ENCODE data around the gene AKAP6. TPM values are rescaled to one million over a fixed set of nuclear protein-coding genes. Genes with fewer than 3 reads are reported as not detected.

The AKAP6 gene
- total and polyA plus RNA-seq, 2 experiments from 2014 or later: 0.38 to 0.42 TPM

DNA sequence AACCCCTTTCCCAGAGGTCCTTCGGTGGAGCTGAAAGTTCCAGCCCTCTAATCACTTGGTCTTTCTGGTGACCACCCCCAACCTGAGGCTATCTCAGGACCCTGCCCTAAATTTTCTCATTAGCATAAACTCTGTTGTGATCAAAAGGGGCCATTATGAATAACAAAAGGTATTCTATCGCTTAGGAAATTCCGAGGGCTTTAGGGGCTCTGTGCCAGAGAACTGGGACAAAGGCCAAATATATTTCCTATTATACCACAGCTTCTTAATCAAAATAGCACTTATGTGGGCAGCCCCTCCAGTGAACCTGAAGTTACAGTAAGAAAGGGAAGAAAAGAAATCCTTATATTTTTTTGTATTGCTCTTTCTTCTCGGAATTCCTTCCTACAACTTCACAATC is 484.3 kb downstream of the AKAP6 start (continued):
- TF ChIP-seq, protein P1, sequence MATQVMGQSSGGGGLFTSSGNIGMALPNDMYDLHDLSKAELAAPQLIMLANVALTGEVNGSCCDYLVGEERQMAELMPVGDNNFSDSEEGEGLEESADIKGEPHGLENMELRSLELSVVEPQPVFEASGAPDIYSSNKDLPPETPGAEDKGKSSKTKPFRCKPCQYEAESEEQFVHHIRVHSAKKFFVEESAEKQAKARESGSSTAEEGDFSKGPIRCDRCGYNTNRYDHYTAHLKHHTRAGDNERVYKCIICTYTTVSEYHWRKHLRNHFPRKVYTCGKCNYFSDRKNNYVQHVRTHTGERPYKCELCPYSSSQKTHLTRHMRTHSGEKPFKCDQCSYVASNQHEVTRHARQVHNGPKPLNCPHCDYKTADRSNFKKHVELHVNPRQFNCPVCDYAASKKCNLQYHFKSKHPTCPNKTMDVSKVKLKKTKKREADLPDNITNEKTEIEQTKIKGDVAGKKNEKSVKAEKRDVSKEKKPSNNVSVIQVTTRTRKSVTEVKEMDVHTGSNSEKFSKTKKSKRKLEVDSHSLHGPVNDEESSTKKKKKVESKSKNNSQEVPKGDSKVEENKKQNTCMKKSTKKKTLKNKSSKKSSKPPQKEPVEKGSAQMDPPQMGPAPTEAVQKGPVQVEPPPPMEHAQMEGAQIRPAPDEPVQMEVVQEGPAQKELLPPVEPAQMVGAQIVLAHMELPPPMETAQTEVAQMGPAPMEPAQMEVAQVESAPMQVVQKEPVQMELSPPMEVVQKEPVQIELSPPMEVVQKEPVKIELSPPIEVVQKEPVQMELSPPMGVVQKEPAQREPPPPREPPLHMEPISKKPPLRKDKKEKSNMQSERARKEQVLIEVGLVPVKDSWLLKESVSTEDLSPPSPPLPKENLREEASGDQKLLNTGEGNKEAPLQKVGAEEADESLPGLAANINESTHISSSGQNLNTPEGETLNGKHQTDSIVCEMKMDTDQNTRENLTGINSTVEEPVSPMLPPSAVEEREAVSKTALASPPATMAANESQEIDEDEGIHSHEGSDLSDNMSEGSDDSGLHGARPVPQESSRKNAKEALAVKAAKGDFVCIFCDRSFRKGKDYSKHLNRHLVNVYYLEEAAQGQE (IDR thresholded peaks at IDR 0.05; ENCODE audit: unreplicated experiment): no peak

DNA sequence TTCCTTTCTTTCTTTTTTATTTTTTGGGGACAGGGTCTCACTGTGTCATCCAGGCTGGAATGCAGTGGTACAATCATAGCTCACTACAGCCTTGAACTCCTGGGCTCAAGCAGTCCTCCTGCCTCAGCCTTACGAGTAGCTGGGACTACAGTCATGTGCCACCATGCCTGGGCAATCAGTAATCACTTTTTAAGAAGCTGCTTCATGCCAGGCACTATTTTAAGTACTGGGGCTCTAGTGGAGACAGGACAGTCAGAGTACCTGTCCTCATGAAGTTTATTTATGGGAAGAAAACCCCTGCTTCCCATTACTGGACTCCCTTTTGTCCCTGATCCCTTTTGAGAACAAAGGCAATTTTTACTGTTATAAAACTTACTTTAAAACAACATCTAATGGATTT is 485.6 kb downstream of the AKAP6 start:
- Mint-ChIP-seq H3K4me3 (no peak overlapping the region), H3K27me3 (ENCODE audit: insufficient read depth, low read depth, poor library complexity) (peaks cover 2% of the 10 kb centered on the region), H3K9me3 (no peaks in the 10 kb centered on the region), H3K36me3 (ENCODE audit: low read depth) (no peaks in the 10 kb centered on the region), H3K4me1 (peaks cover 35% of the 10 kb centered on the region), H3K27ac (no peak overlapping the region)
- no peaks in the 10 kb centered on the region for H3K36me3 ChIP-seq (ENCODE audit: insufficient read depth)
- TF ChIP-seq, protein P2, sequence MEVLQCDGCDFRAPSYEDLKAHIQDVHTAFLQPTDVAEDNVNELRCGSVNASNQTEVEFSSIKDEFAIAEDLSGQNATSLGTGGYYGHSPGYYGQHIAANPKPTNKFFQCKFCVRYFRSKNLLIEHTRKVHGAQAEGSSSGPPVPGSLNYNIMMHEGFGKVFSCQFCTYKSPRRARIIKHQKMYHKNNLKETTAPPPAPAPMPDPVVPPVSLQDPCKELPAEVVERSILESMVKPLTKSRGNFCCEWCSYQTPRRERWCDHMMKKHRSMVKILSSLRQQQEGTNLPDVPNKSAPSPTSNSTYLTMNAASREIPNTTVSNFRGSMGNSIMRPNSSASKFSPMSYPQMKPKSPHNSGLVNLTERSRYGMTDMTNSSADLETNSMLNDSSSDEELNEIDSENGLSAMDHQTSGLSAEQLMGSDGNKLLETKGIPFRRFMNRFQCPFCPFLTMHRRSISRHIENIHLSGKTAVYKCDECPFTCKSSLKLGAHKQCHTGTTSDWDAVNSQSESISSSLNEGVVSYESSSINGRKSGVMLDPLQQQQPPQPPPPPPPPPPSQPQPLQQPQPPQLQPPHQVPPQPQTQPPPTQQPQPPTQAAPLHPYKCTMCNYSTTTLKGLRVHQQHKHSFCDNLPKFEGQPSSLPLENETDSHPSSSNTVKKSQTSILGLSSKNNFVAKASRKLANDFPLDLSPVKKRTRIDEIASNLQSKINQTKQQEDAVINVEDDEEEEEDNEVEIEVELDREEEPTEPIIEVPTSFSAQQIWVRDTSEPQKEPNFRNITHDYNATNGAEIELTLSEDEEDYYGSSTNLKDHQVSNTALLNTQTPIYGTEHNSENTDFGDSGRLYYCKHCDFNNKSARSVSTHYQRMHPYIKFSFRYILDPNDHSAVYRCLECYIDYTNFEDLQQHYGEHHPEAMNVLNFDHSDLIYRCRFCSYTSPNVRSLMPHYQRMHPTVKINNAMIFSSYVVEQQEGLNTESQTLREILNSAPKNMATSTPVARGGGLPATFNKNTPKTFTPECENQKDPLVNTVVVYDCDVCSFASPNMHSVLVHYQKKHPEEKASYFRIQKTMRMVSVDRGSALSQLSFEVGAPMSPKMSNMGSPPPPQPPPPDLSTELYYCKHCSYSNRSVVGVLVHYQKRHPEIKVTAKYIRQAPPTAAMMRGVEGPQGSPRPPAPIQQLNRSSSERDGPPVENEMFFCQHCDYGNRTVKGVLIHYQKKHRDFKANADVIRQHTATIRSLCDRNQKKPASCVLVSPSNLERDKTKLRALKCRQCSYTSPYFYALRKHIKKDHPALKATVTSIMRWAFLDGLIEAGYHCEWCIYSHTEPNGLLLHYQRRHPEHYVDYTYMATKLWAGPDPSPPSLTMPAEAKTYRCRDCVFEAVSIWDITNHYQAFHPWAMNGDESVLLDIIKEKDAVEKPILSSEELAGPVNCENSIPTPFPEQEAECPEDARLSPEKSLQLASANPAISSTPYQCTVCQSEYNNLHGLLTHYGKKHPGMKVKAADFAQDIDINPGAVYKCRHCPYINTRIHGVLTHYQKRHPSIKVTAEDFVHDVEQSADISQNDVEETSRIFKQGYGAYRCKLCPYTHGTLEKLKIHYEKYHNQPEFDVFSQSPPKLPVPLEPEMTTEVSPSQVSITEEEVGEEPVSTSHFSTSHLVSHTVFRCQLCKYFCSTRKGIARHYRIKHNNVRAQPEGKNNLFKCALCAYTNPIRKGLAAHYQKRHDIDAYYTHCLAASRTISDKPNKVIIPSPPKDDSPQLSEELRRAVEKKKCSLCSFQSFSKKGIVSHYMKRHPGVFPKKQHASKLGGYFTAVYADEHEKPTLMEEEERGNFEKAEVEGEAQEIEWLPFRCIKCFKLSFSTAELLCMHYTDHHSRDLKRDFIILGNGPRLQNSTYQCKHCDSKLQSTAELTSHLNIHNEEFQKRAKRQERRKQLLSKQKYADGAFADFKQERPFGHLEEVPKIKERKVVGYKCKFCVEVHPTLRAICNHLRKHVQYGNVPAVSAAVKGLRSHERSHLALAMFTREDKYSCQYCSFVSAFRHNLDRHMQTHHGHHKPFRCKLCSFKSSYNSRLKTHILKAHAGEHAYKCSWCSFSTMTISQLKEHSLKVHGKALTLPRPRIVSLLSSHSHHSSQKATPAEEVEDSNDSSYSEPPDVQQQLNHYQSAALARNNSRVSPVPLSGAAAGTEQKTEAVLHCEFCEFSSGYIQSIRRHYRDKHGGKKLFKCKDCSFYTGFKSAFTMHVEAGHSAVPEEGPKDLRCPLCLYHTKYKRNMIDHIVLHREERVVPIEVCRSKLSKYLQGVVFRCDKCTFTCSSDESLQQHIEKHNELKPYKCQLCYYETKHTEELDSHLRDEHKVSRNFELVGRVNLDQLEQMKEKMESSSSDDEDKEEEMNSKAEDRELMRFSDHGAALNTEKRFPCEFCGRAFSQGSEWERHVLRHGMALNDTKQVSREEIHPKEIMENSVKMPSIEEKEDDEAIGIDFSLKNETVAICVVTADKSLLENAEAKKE (CRISPR knock-in tag; IDR thresholded peaks at IDR 0.05): no peak
- TF ChIP-seq STAT1 (IDR thresholded peaks at IDR 0.05; ENCODE audit: unreplicated experiment) (no peak), ZNF114 (CRISPR knock-in tag; IDR thresholded peaks at IDR 0.05) (no peak), POLR2AphosphoS5 (IDR thresholded peaks at IDR 0.05; ENCODE audit: low read depth) (no peak), CREB1 (CRISPR knock-in tag; IDR thresholded peaks at IDR 0.05; ENCODE audit: low read depth) (no peak)
- H2AFZ ChIP-seq: no peak overlapping the region
- H3F3A ChIP-seq (replicated peaks; ENCODE audit: low read depth): no peaks in the 10 kb centered on the region
- H3K4me2 ChIP-seq: no peak overlapping the region
- ATAC-seq (no peak), DNase-seq (ENCODE audit: low spot score) (no peak)
- no peaks in the 10 kb centered on the region for H3K9me2 ChIP-seq (ENCODE audit: insufficient read depth)
- H3K4me3 ChIP-seq: no peak overlapping the region
- no peak overlapping the region for H3K27ac ChIP-seq (ENCODE audit: low read depth)
- H3K79me2 ChIP-seq (replicated peaks; ENCODE audit: insufficient read depth): no peaks in the 10 kb centered on the region
- H4K20me1 ChIP-seq (replicated peaks; ENCODE audit: insufficient read depth): no peaks in the 10 kb centered on the region
- no peaks in the 10 kb centered on the region for H3K27me3 ChIP-seq (ENCODE audit: insufficient read depth)
- H3K4me1 ChIP-seq (ENCODE audit: insufficient read depth): peaks cover 26% of the 10 kb centered on the region

Measured in GM23338 (cell line).